Endothelial cell of umbilical vein (primary cell): Measurements from ENCODE around the gene MED12L. TPM values are rescaled to one million over a fixed set of nuclear protein-coding genes. Genes with fewer than 3 reads are reported as not detected.
"Not testable (repeated sequence)": the region's sequence is repeated elsewhere in the genome, so short reads cannot be mapped to it uniquely, and the experiment has no call there.

Experiments
- BruUV-seq: library from RNA; stranded (reverse); fragments of 400-500 nt; replicated peaks from 2 replicates; lab custom pipeline; 2021; lab: Mats Ljungman, UMichigan
- CTCF ChIA-PET: fragments of 300-600, 350-600 bp; sonication (Branson Sonifier 250); formaldehyde crosslinking; loops from one replicate; lab custom pipeline; 2021; ENCODE audit warnings: antibody characterized with exemption, inconsistent platforms; lab: Charles Lee
- POLR2A ChIA-PET: fragments of 300-600, 350-600 bp; sonication (Branson Sonifier 250); formaldehyde crosslinking; loops from one replicate; lab custom pipeline; 2021; ENCODE audit warnings: antibody characterized with exemption, inconsistent platforms; lab: Charles Lee
- DNase-seq: peaks from one replicate; pipeline ENCODE4 v3.0.0-alpha.2; 2011; ENCODE audit warnings: low read depth, low spot score
- FAIRE-seq: peaks from 2 replicates; lab custom pipeline; 2011; peaks lifted over from hg19 to GRCh38; lab: Jason Lieb, UNC
- H2AFZ ChIP-seq: 2 replicates; pipeline ENCODE4 v1.6.0; 2012; ENCODE audit warnings: low read depth, low read length, control low read depth, inconsistent platforms
- H3K27ac ChIP-seq: 2 replicates; pipeline ENCODE4 v1.5.1; 2011; ENCODE audit warnings: low read depth, mild to moderate bottlenecking, control low read depth, low read length, moderate library complexity; ENCODE audit not compliant: insufficient read depth
- H3K27me3 ChIP-seq, 2 experiments: 2 replicates each; pipeline versions ENCODE4 v1.6.0 to v1.6.1; 2011; ENCODE audit warnings: low read length in 2 of 2, mixed read lengths in 1 of 2; ENCODE audit not compliant: control insufficient read depth in 2 of 2, insufficient read depth in 2 of 2
- H3K36me3 ChIP-seq, 2 experiments: 2 replicates in 1 of 2; 3 replicates in 1 of 2; pipeline ENCODE4 v1.5.1; 2011; ENCODE audit warnings: low read length in 2 of 2, mild to moderate bottlenecking in 1 of 2, moderate library complexity in 1 of 2; ENCODE audit not compliant: control insufficient read depth in 2 of 2, insufficient read depth in 2 of 2; ENCODE audit errors: extremely low read depth in 1 of 2
- H3K4me1 ChIP-seq: 3 replicates; pipeline ENCODE4 v1.5.1; 2011; ENCODE audit warnings: mild to moderate bottlenecking, low read length; ENCODE audit not compliant: control insufficient read depth, insufficient read depth; ENCODE audit errors: extremely low read depth
- H3K4me2 ChIP-seq: 2 replicates; pipeline ENCODE4 v1.6.1; 2011; ENCODE audit warnings: low read length, control low read depth, mixed read lengths; ENCODE audit not compliant: insufficient read depth
- H3K4me3 ChIP-seq, 3 experiments: fragments of 200-600 bp in 1 of 3; sonication (generic), shearing (Covaris generic) in 1 of 3; replicated peaks in 1 of 3; 2 replicates each; pipeline ENCODE4 v1.5.1; 2011 to 2016; ENCODE audit warnings: control low read depth in 3 of 3, low read length in 3 of 3, mild to moderate bottlenecking in 2 of 3, inconsistent platforms in 1 of 3, low read depth in 1 of 3, moderate library complexity in 1 of 3; ENCODE audit not compliant: insufficient read depth in 1 of 3
- H3K79me2 ChIP-seq: 2 replicates; pipeline ENCODE4 v1.6.0; 2012; ENCODE audit warnings: low read length, inconsistent platforms; ENCODE audit not compliant: control insufficient read depth, insufficient read depth
- H3K9ac ChIP-seq: replicated peaks from 2 replicates; pipeline ENCODE3; 2011; ENCODE audit warnings: low read length, control low read depth; ENCODE audit not compliant: insufficient read depth; ENCODE audit errors: extremely low read depth
- H3K9me1 ChIP-seq: replicated peaks from 3 replicates; pipeline ENCODE4 v1.6.0; 2011; ENCODE audit warnings: mild to moderate bottlenecking, low read length; ENCODE audit not compliant: control insufficient read depth, insufficient read depth; ENCODE audit errors: extremely low read depth
- H3K9me3 ChIP-seq: replicated peaks from 2 replicates; pipeline ENCODE4 v1.5.1; 2012; ENCODE audit warnings: low read length, inconsistent platforms; ENCODE audit not compliant: control insufficient read depth, insufficient read depth
- H4K20me1 ChIP-seq: replicated peaks from 2 replicates; pipeline ENCODE3; 2011; ENCODE audit warnings: mild to moderate bottlenecking, low read length; ENCODE audit not compliant: control insufficient read depth, insufficient read depth; ENCODE audit errors: extremely low read depth
- CTCF ChIP-seq, 2 donors: IDR thresholded peaks; 1 replicate in 1 of 2; 2 replicates in 1 of 2; pipeline ENCODE4 v1.5.1; 2011; ENCODE audit warnings: low read length in 2 of 2, mild to moderate bottlenecking in 2 of 2, moderate library complexity in 2 of 2, control low read depth in 1 of 2, inconsistent platforms in 1 of 2, low read depth in 1 of 2; ENCODE audit not compliant: insufficient read depth in 1 of 2; ENCODE audit errors: extremely low read depth in 1 of 2
- EZH2 ChIP-seq: IDR thresholded peaks from 2 replicates; pipeline ENCODE4 v1.6.1; 2012; ENCODE audit warnings: borderline replicate concordance, low read depth, mild to moderate bottlenecking, moderate library complexity, low read length, inconsistent platforms; ENCODE audit not compliant: severe bottlenecking
- FOS ChIP-seq: IDR thresholded peaks from 2 replicates; pipeline ENCODE4 v1.6.1; 2011; ENCODE audit warnings: mild to moderate bottlenecking, low read length, moderate library complexity, borderline replicate concordance; ENCODE audit not compliant: insufficient read depth
- GATA2 ChIP-seq: IDR thresholded peaks from 2 replicates; pipeline ENCODE4 v1.7.0; 2011; ENCODE audit warnings: low read depth, mild to moderate bottlenecking, moderate library complexity, mixed read lengths, low read length; ENCODE audit not compliant: insufficient read length, insufficient read depth
- MAX ChIP-seq: IDR thresholded peaks from 2 replicates; pipeline ENCODE4 v1.6.1; 2011; ENCODE audit not compliant: insufficient read depth, insufficient read length
- MYC ChIP-seq: IDR thresholded peaks from one replicate; pipeline ENCODE4 v1.6.1; 2011; ENCODE audit warnings: mild to moderate bottlenecking, low read depth, low read length
- POLR2A ChIP-seq: IDR thresholded peaks from 2 replicates; pipeline ENCODE4 v1.6.1; 2012; ENCODE audit warnings: low read depth, mild to moderate bottlenecking, control low read depth, low read length
- POLR2AphosphoS5 ChIP-seq: IDR thresholded peaks from 2 replicates; pipeline ENCODE4 v1.6.1; 2012; ENCODE audit warnings: low read depth, mild to moderate bottlenecking, control low read depth, low read length, moderate library complexity; ENCODE audit not compliant: insufficient read depth
- dilution Hi-C: fragments of 300-500 bp; cut with MboI; formaldehyde crosslinking; loops from one replicate; pipeline ENCODE4 v1.15.0; 2019; ENCODE audit warnings: low sequenced_read_pairs; ENCODE audit not compliant: extremely low pct_ligation_motif_present
- intact Hi-C: fragments of 100-400 bp; cut with micrococcal nuclease; formaldehyde crosslinking; loops from one replicate; pipeline ENCODE4 v1.10.0; 2022
- polyA plus RNA-seq, 4 experiments: library from polyadenylated mRNA; depleted of rRNA in 3 of 4; stranded (reverse) in 3 of 4; unstranded in 1 of 4; fragments of >200 nt; gene quantifications; 2 replicates each; pipeline versions ENCODE4 v1.2.1 to v1.2.3, GENCODE V29; 2011 to 2012; ENCODE audit warnings: missing spikeins in 1 of 4
- total RNA-seq: library from RNA; stranded (reverse); gene quantifications from 2 replicates; pipeline ENCODE4 v1.2.3, GENCODE V29; 2021

Gene MED12L
- total and polyA plus RNA-seq, 2 donors (not counting 3 experiments of a cell fraction or from before 2014, with no cell fraction given): 0.03 to 0.27 TPM

GRCh38 chr3:151075869-151076562 lies 9.4 kb upstream of the MED12L start:
- POLR2A ChIA-PET: no interaction called here
- intact Hi-C loops (no loop called here), dilution Hi-C loops (no loop called here)
- Histone ChIP-seq H3K4me2 (no peak overlapping the region), H2AFZ (no peak overlapping the region), H3K27me3 (peaks cover 0 to 8% of the 10 kb centered on the region in 2 experiments), H3K79me2 (no peaks in the 10 kb centered on the region), H3K4me1 (no peaks in the 10 kb centered on the region), H3K9ac (no peak overlapping the region), H3K36me3 (no peaks in the 10 kb centered on the region), H3K9me1 (no peaks in the 10 kb centered on the region), H3K27ac (no peak overlapping the region), H3K9me3 (no peaks in the 10 kb centered on the region), H4K20me1 (no peaks in the 10 kb centered on the region), H3K4me3 (no peak overlapping the region)
- BruUV-seq: no TSS peak
- DNase-seq (no peak), FAIRE-seq (no peak)
- no peak for TF ChIP-seq GATA2
- no peak for TF ChIP-seq FOS
- no peak for TF ChIP-seq MYC
- no peak for TF ChIP-seq EZH2
- no peak for TF ChIP-seq MAX
- CTCF ChIA-PET: no interaction called here

GRCh38 chr3:151076626-151077025 lies 8.8 kb upstream of the MED12L start:
- intact Hi-C loops: no loop called here
- DNase-seq (no peak), FAIRE-seq (no peak)
- Histone ChIP-seq H3K79me2 (no peaks in the 10 kb centered on the region), H3K36me3 (no peaks in the 10 kb centered on the region), H3K4me2 (no peak overlapping the region), H4K20me1 (no peaks in the 10 kb centered on the region), H3K4me3 (no peak overlapping the region), H3K9me3 (no peaks in the 10 kb centered on the region), H2AFZ (no peak overlapping the region), H3K9me1 (no peaks in the 10 kb centered on the region), H3K9ac (no peak overlapping the region), H3K4me1 (no peaks in the 10 kb centered on the region), H3K27me3 (peaks cover 0 to 8% of the 10 kb centered on the region in 2 experiments), H3K27ac (no peak overlapping the region)
- ChIA-PET CTCF (no interaction called here), POLR2A (no interaction called here)
- no TSS peak for BruUV-seq
- dilution Hi-C loops: no loop called here
- TF ChIP-seq MYC (no peak), CTCF (IDR thresholded peaks at IDR 0.05; ENCODE audit: extremely low read depth in 1 of 2, insufficient read depth in 1 of 2, low read depth in 1 of 2, low read length in 2 of 2) (no peak), EZH2 (no peak), POLR2A (no peak), FOS (no peak), POLR2AphosphoS5 (no peak)

- H2AFZ ChIP-seq, H3K79me2 ChIP-seq, FAIRE-seq, BruUV-seq, H3K36me3 ChIP-seq, POLR2A ChIA-PET, H3K4me1 ChIP-seq, H3K27ac ChIP-seq, H4K20me1 ChIP-seq, H3K4me3 ChIP-seq, H3K4me2 ChIP-seq, DNase-seq, dilution Hi-C loops, intact Hi-C loops, H3K9ac ChIP-seq, CTCF ChIA-PET, H3K9me3 ChIP-seq, H3K9me1 ChIP-seq: not testable (repeated sequence)
- H3K27me3 ChIP-seq: peaks cover 14 to 20% of the 10 kb centered on the region in 2 experiments
Measured at GRCh38 chr3:151081082-151081481, 4.4 kb upstream of the MED12L start.
